HEK293T (cell line): ENCODE data around the gene LIN52.

Experiments used
- FOXA1 ChIP-seq: fragments of 450-650 bp; IDR thresholded peaks from 2 replicates; pipeline ENCODE4 v1.6.1; 2016; ENCODE audit warnings: mild to moderate bottlenecking
- FOXK2 ChIP-seq: fragments of 450-650 bp; IDR thresholded peaks from 2 replicates; pipeline ENCODE4 v1.6.1; 2016; ENCODE audit warnings: mild to moderate bottlenecking
- FOXM1 ChIP-seq: fragments of 450-650 bp; IDR thresholded peaks from 2 replicates; pipeline ENCODE4 v1.6.1; 2017; ENCODE audit warnings: mild to moderate bottlenecking, borderline replicate concordance
- HDGF ChIP-seq: fragments of 450-650 bp; IDR thresholded peaks from 2 replicates; pipeline ENCODE4 v1.6.1; 2017; ENCODE audit warnings: antibody characterized with exemption, borderline replicate concordance
- NFRKB ChIP-seq: fragments of 450-650 bp; IDR thresholded peaks from 2 replicates; pipeline ENCODE4 v1.6.1; 2016; ENCODE audit warnings: mild to moderate bottlenecking, moderate library complexity
- SP1 ChIP-seq: fragments of 450-650 bp; IDR thresholded peaks from 2 replicates; pipeline ENCODE4 v1.6.1; 2017
- SUZ12 ChIP-seq: fragments of 450-650 bp; IDR thresholded peaks from 2 replicates; pipeline ENCODE4 v1.6.1; 2016; ENCODE audit warnings: mild to moderate bottlenecking
- TARDBP ChIP-seq: fragments of 450-650 bp; IDR thresholded peaks from 2 replicates; pipeline ENCODE4 v1.6.1; 2016

DNA sequence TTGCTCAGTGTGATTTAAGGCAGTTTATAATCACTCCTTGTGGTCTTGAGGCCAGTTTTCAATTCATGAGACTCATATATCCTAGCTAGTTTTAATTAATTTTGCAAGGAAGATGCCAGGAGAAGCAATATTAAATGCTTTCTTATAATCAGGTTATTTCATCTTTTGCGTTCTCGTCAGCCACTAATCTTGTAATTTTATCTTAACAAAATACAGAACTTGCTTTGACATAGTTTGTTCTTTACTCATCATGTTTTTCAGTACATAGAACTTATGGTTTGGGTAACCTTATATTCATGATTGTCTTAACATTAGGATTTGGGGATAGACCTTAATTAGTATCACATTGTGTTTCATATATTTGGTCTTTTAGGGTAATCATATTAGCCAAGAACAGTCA lies 76.0 kb downstream of the LIN52 start:
- TF ChIP-seq FOXM1 (no peak), SP1 (no peak), SUZ12 (no peak), FOXK2 (no peak), FOXA1 (no peak), NFRKB (no peak), TARDBP (no peak), HDGF (no peak)
